ENCODE measurements around the gene KCNQ4.

- no peak for TF ChIP-seq NFIC (IDR thresholded peaks at IDR 0.05; ENCODE audit: low read depth, low read length)
- no peak for TF ChIP-seq ZBTB4 (CRISPR knock-in tag; IDR thresholded peaks at IDR 0.05)
- no peak for TF ChIP-seq PAX8 (IDR thresholded peaks at IDR 0.05)
- TF ChIP-seq, protein P1, sequence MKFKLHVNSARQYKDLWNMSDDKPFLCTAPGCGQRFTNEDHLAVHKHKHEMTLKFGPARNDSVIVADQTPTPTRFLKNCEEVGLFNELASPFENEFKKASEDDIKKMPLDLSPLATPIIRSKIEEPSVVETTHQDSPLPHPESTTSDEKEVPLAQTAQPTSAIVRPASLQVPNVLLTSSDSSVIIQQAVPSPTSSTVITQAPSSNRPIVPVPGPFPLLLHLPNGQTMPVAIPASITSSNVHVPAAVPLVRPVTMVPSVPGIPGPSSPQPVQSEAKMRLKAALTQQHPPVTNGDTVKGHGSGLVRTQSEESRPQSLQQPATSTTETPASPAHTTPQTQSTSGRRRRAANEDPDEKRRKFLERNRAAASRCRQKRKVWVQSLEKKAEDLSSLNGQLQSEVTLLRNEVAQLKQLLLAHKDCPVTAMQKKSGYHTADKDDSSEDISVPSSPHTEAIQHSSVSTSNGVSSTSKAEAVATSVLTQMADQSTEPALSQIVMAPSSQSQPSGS (IDR thresholded peaks at IDR 0.05; ENCODE audit: low read length) = no peak
- no peak for TF ChIP-seq EZH2 (IDR thresholded peaks at IDR 0.05; ENCODE audit: borderline replicate concordance, control insufficient read depth, low read depth, low read length)
- TF ChIP-seq CTCF (IDR thresholded peaks at IDR 0.05 in 2 of 3, conservative IDR thresholded peaks at IDR 0.05 in 1 of 3; ENCODE audit: control insufficient read depth in 2 of 3, extremely low read depth in 1 of 3, insufficient read depth in 1 of 3, low read depth in 3 of 3, low read length in 3 of 3) = no peak
- no peak for TF ChIP-seq TAF1 (IDR thresholded peaks at IDR 0.05; ENCODE audit: borderline replicate concordance, low read depth, low read length)
- no peak for TF ChIP-seq EP300 (IDR thresholded peaks at IDR 0.05; ENCODE audit: borderline replicate concordance in 1 of 2, control insufficient read depth in 1 of 2, low read depth in 2 of 2, low read length in 2 of 2)
- TF ChIP-seq POLR2AphosphoS2 (IDR thresholded peaks at IDR 0.05; ENCODE audit: low read depth, low read length) = no peak
- TF ChIP-seq CHD1 (IDR thresholded peaks at IDR 0.05; ENCODE audit: low read depth, low read length) = no peak
Measured at GRCh38 chr1:40887012-40887378, 103.4 kb downstream of the KCNQ4 start.

Measured in GM12878 (cell line).